MM.1S (cell line): Measurements from ENCODE around the gene SERPINB13.

Source experiments
- DNase-seq: peaks from one replicate; pipeline ENCODE4 v3.0.0-alpha.2; 2015
- H2AFZ ChIP-seq: fragments of 300-600 bp; sonication (generic); 2 replicates; pipeline ENCODE4 v1.6.0; 2016; ENCODE audit warnings: antibody characterized with exemption, low read length
- H3F3A ChIP-seq: fragments of 300-600 bp; sonication (generic); 2 replicates; pipeline ENCODE4 v1.6.1; 2016; ENCODE audit warnings: mild to moderate bottlenecking, antibody characterized with exemption, low read length, moderate library complexity, mixed read lengths; ENCODE audit not compliant: insufficient read depth
- H3K27ac ChIP-seq: fragments of 300-600 bp; sonication (generic); 2 replicates; pipeline ENCODE4 v1.5.1; 2016; ENCODE audit warnings: mild to moderate bottlenecking, low read length
- H3K27me3 ChIP-seq: fragments of 300-600 bp; sonication (generic); replicated peaks from 2 replicates; pipeline ENCODE4 v1.6.0; 2016; ENCODE audit warnings: low read length; ENCODE audit not compliant: insufficient read depth
- H3K36me3 ChIP-seq: fragments of 300-600 bp; sonication (generic); replicated peaks from 2 replicates; pipeline ENCODE4 v1.6.1; 2016; ENCODE audit warnings: mild to moderate bottlenecking, low read length, mixed read lengths; ENCODE audit not compliant: insufficient read depth
- H3K4me1 ChIP-seq: fragments of 300-600 bp; sonication (generic); 2 replicates; pipeline ENCODE4 v1.6.1; 2016; ENCODE audit warnings: low read length, mixed read lengths
- H3K4me2 ChIP-seq: fragments of 300-600 bp; sonication (generic); 2 replicates; pipeline ENCODE4 v1.6.0; 2016; ENCODE audit warnings: low read depth, low read length
- H3K4me3 ChIP-seq: fragments of 300-600 bp; sonication (generic); 2 replicates; pipeline ENCODE4 v1.5.1; 2016; ENCODE audit warnings: low read length, mixed read lengths
- H3K79me2 ChIP-seq: fragments of 300-600 bp; sonication (generic); 2 replicates; pipeline ENCODE4 v1.6.1; 2016; ENCODE audit warnings: mixed run types, low read length, mixed read lengths
- H3K9ac ChIP-seq: fragments of 300-600 bp; sonication (generic); 2 replicates; pipeline ENCODE4 v1.6.1; 2016; ENCODE audit warnings: low read length, mixed read lengths
- H3K9me2 ChIP-seq: fragments of 300-600 bp; sonication (generic); replicated peaks from 2 replicates; pipeline ENCODE4 v1.6.1; 2016; ENCODE audit warnings: mild to moderate bottlenecking, low read length, mixed read lengths; ENCODE audit not compliant: insufficient read depth
- H3K9me3 ChIP-seq: fragments of 300-600 bp; sonication (generic); replicated peaks from 2 replicates; pipeline ENCODE4 v1.6.1; 2016; ENCODE audit warnings: mild to moderate bottlenecking, low read length, mixed read lengths; ENCODE audit not compliant: insufficient read depth
- H4K20me1 ChIP-seq: fragments of 300-600 bp; sonication (generic); 2 replicates; pipeline ENCODE4 v1.6.1; 2016; ENCODE audit warnings: mild to moderate bottlenecking, low read length, moderate library complexity, mixed read lengths; ENCODE audit not compliant: insufficient read depth
- EZH2 ChIP-seq: fragments of 300-600 bp; sonication (generic); optimal IDR thresholded peaks from 2 replicates; pipeline ENCODE3; 2017; ENCODE audit warnings: low read depth, mild to moderate bottlenecking, antibody characterized with exemption, low read length, mixed read lengths
- EZH2phosphoT487 ChIP-seq: fragments of 300-600 bp; sonication (generic); IDR thresholded peaks from 2 replicates; pipeline ENCODE4 v1.6.1; 2018; ENCODE audit warnings: antibody characterized with exemption, low read length
- TF ChIP-seq, protein P1 (sequence below): fragments of 300-600 bp; sonication (generic); IDR thresholded peaks from 2 replicates; pipeline ENCODE4 v1.5.1; 2016; ENCODE audit warnings: antibody characterized with exemption, low read length, mixed read lengths

Gene SERPINB13

DNA sequence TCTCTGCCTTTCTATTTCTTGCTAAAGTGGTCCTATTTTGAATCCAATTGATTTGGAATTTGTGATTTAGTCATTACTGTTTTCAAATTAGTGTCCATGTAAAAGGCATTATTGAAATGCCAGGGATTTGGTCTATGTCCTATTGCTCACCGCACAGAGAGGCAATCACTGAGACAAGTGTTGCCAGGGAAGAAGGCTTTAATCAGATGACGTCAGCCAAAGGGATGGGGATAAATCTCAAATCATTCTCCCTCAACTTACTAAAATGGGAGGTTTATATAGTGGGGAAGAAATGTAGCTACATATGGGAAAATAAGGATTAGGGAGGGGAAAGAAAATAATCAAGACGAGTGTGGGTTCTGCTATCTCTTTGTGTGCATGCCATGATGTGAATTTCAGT, 35.4 kb upstream of the SERPINB13 start:
- Histone ChIP-seq H3K9ac (no peak overlapping the region), H3K4me1 (no peaks in the 10 kb centered on the region), H3K27ac (no peak overlapping the region), H3K4me3 (no peak overlapping the region), H2AFZ (no peak overlapping the region), H3F3A (no peaks in the 10 kb centered on the region), H3K27me3 (no peaks in the 10 kb centered on the region), H3K9me3 (no peaks in the 10 kb centered on the region), H3K4me2 (no peak overlapping the region), H4K20me1 (no peaks in the 10 kb centered on the region), H3K36me3 (no peaks in the 10 kb centered on the region), H3K9me2 (no peaks in the 10 kb centered on the region), H3K79me2 (no peaks in the 10 kb centered on the region)
- DNase-seq: no peak
- TF ChIP-seq, protein P1, sequence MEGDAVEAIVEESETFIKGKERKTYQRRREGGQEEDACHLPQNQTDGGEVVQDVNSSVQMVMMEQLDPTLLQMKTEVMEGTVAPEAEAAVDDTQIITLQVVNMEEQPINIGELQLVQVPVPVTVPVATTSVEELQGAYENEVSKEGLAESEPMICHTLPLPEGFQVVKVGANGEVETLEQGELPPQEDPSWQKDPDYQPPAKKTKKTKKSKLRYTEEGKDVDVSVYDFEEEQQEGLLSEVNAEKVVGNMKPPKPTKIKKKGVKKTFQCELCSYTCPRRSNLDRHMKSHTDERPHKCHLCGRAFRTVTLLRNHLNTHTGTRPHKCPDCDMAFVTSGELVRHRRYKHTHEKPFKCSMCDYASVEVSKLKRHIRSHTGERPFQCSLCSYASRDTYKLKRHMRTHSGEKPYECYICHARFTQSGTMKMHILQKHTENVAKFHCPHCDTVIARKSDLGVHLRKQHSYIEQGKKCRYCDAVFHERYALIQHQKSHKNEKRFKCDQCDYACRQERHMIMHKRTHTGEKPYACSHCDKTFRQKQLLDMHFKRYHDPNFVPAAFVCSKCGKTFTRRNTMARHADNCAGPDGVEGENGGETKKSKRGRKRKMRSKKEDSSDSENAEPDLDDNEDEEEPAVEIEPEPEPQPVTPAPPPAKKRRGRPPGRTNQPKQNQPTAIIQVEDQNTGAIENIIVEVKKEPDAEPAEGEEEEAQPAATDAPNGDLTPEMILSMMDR: no peak
- no peak for TF ChIP-seq EZH2phosphoT487
- TF ChIP-seq EZH2: no peak

GRCh38 chr18:63552581-63552980, 34.6 kb upstream of the SERPINB13 start:
- H2AFZ ChIP-seq: no peak overlapping the region
- H3K27ac ChIP-seq: no peak overlapping the region
- no peaks in the 10 kb centered on the region for H3K79me2 ChIP-seq
- no peak overlapping the region for H3K9ac ChIP-seq
- no peaks in the 10 kb centered on the region for H3K27me3 ChIP-seq
- H4K20me1 ChIP-seq: no peaks in the 10 kb centered on the region
- H3K36me3 ChIP-seq: no peaks in the 10 kb centered on the region
- H3K4me2 ChIP-seq: no peak overlapping the region
- no peak overlapping the region for H3K4me3 ChIP-seq
- DNase-seq: no peak
- H3K9me3 ChIP-seq: no peaks in the 10 kb centered on the region
- TF ChIP-seq, protein P1: no peak
- TF ChIP-seq EZH2: no peak
- TF ChIP-seq EZH2phosphoT487: no peak
- H3F3A ChIP-seq: no peaks in the 10 kb centered on the region
- H3K4me1 ChIP-seq: no peaks in the 10 kb centered on the region
- H3K9me2 ChIP-seq: no peaks in the 10 kb centered on the region

DNA sequence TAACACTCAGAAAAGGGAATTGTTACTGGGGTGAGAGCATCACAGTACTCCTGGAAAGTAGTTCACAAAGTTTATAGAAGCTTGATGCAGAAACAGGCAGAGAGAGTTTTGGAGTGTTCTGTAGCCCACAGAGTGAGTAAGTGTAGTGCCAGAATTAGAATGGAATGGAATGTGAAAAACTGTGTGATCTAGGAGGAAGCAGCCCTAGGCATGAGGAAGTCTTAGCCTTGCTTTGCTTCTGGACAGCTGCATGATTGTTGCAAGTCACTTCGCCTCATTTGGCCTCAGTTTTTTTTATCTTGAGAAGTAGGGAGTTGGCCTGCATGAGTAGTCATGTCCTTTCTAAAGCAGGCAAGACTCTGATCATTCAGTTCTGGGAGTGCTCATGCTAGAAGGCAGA, 34.1 kb upstream of the SERPINB13 start:
- H3K4me1 ChIP-seq: no peaks in the 10 kb centered on the region
- H3K4me2 ChIP-seq: no peak overlapping the region
- no peak overlapping the region for H2AFZ ChIP-seq
- H3F3A ChIP-seq: no peaks in the 10 kb centered on the region
- no peak overlapping the region for H3K4me3 ChIP-seq
- no peak overlapping the region for H3K9ac ChIP-seq
- H3K79me2 ChIP-seq: no peaks in the 10 kb centered on the region
- no peak overlapping the region for H3K27ac ChIP-seq
- H3K9me2 ChIP-seq: no peaks in the 10 kb centered on the region
- H4K20me1 ChIP-seq: no peaks in the 10 kb centered on the region
- no peaks in the 10 kb centered on the region for H3K9me3 ChIP-seq
- DNase-seq: no peak
- no peaks in the 10 kb centered on the region for H3K36me3 ChIP-seq
- H3K27me3 ChIP-seq: no peaks in the 10 kb centered on the region
- TF ChIP-seq EZH2 (no peak), EZH2phosphoT487 (no peak)
- TF ChIP-seq, protein P1: no peak
